H9 (cell line): ENCODE results near the gene TMEM272. TPM values are rescaled to one million over a fixed set of nuclear protein-coding genes. Genes with fewer than 3 reads are reported as not detected.

Source experiments
- DNase-seq: peaks from one replicate; pipeline ENCODE4 v3.0.0-alpha.2; 2017
- H2AFZ ChIP-seq: one replicate; pipeline ENCODE4 v1.6.1; 2013; ENCODE audit warnings: mild to moderate bottlenecking, low read length, control low read depth, moderate library complexity
- H2AK5ac ChIP-seq: 2 replicates; pipeline ENCODE4 v1.6.1; 2013; ENCODE audit warnings: low read length, control low read depth, mixed read lengths; ENCODE audit not compliant: insufficient read length
- H2BK120ac ChIP-seq: one replicate; pipeline ENCODE4 v1.6.1; 2013; ENCODE audit warnings: low read depth, mild to moderate bottlenecking, low read length, control low read depth, inconsistent platforms; ENCODE audit not compliant: poor library complexity, severe bottlenecking
- H2BK12ac ChIP-seq: 2 replicates; pipeline ENCODE4 v1.6.1; 2013; ENCODE audit warnings: low read length, control low read depth, mixed read lengths, low read depth; ENCODE audit not compliant: insufficient read length
- H2BK15ac ChIP-seq: 2 replicates; pipeline ENCODE4 v1.6.1; 2013; ENCODE audit warnings: low read depth, low read length, control low read depth
- H2BK20ac ChIP-seq: one replicate; pipeline ENCODE4 v1.6.1; 2013; ENCODE audit warnings: low read depth, mild to moderate bottlenecking, low read length, control low read depth, inconsistent platforms; ENCODE audit not compliant: poor library complexity, severe bottlenecking
- H2BK5ac ChIP-seq: 2 replicates; pipeline ENCODE4 v1.6.1; 2013; ENCODE audit warnings: low read length, control low read depth, mixed read lengths; ENCODE audit not compliant: insufficient read length
- H3K14ac ChIP-seq: 2 replicates; pipeline ENCODE4 v1.6.1; 2013; ENCODE audit warnings: low read length, control low read depth; ENCODE audit not compliant: insufficient read depth
- H3K18ac ChIP-seq: 2 replicates; pipeline ENCODE4 v1.6.1; 2013; ENCODE audit warnings: low read depth, mild to moderate bottlenecking, mixed read lengths, low read length, control low read depth; ENCODE audit not compliant: insufficient read length
- H3K23ac ChIP-seq: 2 replicates; pipeline ENCODE4 v1.6.1; 2013; ENCODE audit warnings: low read length, control low read depth, mixed read lengths, low read depth; ENCODE audit not compliant: insufficient read length
- H3K23me2 ChIP-seq: 2 replicates; pipeline ENCODE4 v1.6.1; 2013; ENCODE audit warnings: low read depth, mild to moderate bottlenecking, mixed read lengths, low read length, control low read depth; ENCODE audit not compliant: insufficient read length, poor library complexity, severe bottlenecking
- H3K27ac ChIP-seq: 2 replicates; pipeline ENCODE4 v1.5.1; 2013; ENCODE audit warnings: low read length, control low read depth, mixed read lengths, low read depth; ENCODE audit not compliant: insufficient read length
- H3K27me3 ChIP-seq: 2 replicates; pipeline ENCODE4 v1.6.1; 2013; ENCODE audit warnings: low read length, control low read depth, inconsistent platforms; ENCODE audit not compliant: insufficient read depth
- H3K4ac ChIP-seq: 2 replicates; pipeline ENCODE4 v1.6.1; 2013; ENCODE audit warnings: low read depth, mild to moderate bottlenecking, control low read depth, inconsistent platforms, low read length, moderate library complexity
- H3K4me1 ChIP-seq: 2 replicates; pipeline ENCODE4 v1.6.1; 2013; ENCODE audit warnings: low read length, control low read depth, inconsistent platforms; ENCODE audit not compliant: insufficient read depth
- H3K4me2 ChIP-seq: 2 replicates; pipeline ENCODE4 v1.6.1; 2013; ENCODE audit warnings: low read length, control low read depth, mixed read lengths; ENCODE audit not compliant: insufficient read length, insufficient read depth
- H3K56ac ChIP-seq: 2 replicates; pipeline ENCODE4 v1.6.1; 2013; ENCODE audit warnings: low read depth, mild to moderate bottlenecking, mixed read lengths, low read length, control low read depth; ENCODE audit not compliant: insufficient read length
- H3K79me1 ChIP-seq: 2 replicates; pipeline ENCODE4 v1.6.1; 2013; ENCODE audit warnings: low read depth, mild to moderate bottlenecking, moderate library complexity, low read length, control low read depth, inconsistent platforms; ENCODE audit not compliant: insufficient read depth, poor library complexity, severe bottlenecking
- H3K79me2 ChIP-seq: 2 replicates; pipeline ENCODE4 v1.6.1; 2013; ENCODE audit warnings: low read length, control low read depth, inconsistent platforms; ENCODE audit not compliant: insufficient read depth
- H3K9ac ChIP-seq: 2 replicates; pipeline ENCODE4 v1.6.1; 2013; ENCODE audit warnings: low read length, control low read depth, mixed read lengths; ENCODE audit not compliant: insufficient read length; ENCODE audit errors: extremely low read depth
- H3K9me3 ChIP-seq: one replicate; pipeline ENCODE4 v1.6.1; 2013; ENCODE audit warnings: low read depth, low read length, inconsistent platforms; ENCODE audit not compliant: control insufficient read depth
- H3T11ph ChIP-seq: one replicate; pipeline ENCODE4 v1.6.1; 2013; ENCODE audit warnings: mild to moderate bottlenecking, low read length, control low read depth, inconsistent platforms
- H4K20me1 ChIP-seq: one replicate; pipeline ENCODE4 v1.6.1; 2013; ENCODE audit not compliant: control insufficient read depth, insufficient read length, insufficient read depth
- H4K5ac ChIP-seq: 2 replicates; pipeline ENCODE4 v1.6.1; 2013; ENCODE audit warnings: low read depth, mild to moderate bottlenecking, mixed read lengths, low read length, control low read depth; ENCODE audit not compliant: insufficient read length
- H4K8ac ChIP-seq: replicated peaks from 2 replicates; pipeline ENCODE4 v1.6.1; 2013; ENCODE audit warnings: low read length, control low read depth, mixed read lengths, low read depth; ENCODE audit not compliant: insufficient read length
- H4K91ac ChIP-seq: 2 replicates; pipeline ENCODE4 v1.6.1; 2013; ENCODE audit warnings: low read depth, mild to moderate bottlenecking, moderate library complexity, mixed read lengths, low read length, control low read depth; ENCODE audit not compliant: insufficient read length
- H3K27ac Mint-ChIP-seq, 3 experiments: 2 replicates in 2 of 3; 3 replicates in 1 of 3; pipeline ENCODE4 v1.8.0; 2020 to 2021; ENCODE audit warnings: mixed read lengths in 3 of 3, mild to moderate bottlenecking in 1 of 3, moderate library complexity in 1 of 3
- H3K27me3 Mint-ChIP-seq: 2 replicates; pipeline ENCODE4 v1.8.0; 2021; ENCODE audit warnings: low read depth, mild to moderate bottlenecking, moderate library complexity, mixed read lengths
- H3K36me3 Mint-ChIP-seq, 3 experiments: 2 replicates in 2 of 3; 3 replicates in 1 of 3; pipeline ENCODE4 v1.8.0; 2020 to 2021; ENCODE audit warnings: low read depth in 3 of 3, mixed read lengths in 3 of 3; ENCODE audit not compliant: insufficient read depth in 1 of 3
- H3K4me1 Mint-ChIP-seq, 2 experiments: 2 replicates each; pipeline ENCODE4 v1.8.0; 2020; ENCODE audit warnings: mixed read lengths in 2 of 2
- H3K4me3 Mint-ChIP-seq, 2 experiments: 2 replicates in 1 of 2; 3 replicates in 1 of 2; pipeline ENCODE4 v1.8.0; 2020 to 2021; ENCODE audit warnings: mild to moderate bottlenecking in 2 of 2, mixed read lengths in 2 of 2, moderate library complexity in 1 of 2
- H3K9me3 Mint-ChIP-seq, 2 experiments: 2 replicates in 1 of 2; 3 replicates in 1 of 2; pipeline ENCODE4 v1.8.0; 2020; ENCODE audit warnings: mild to moderate bottlenecking in 2 of 2, mixed read lengths in 2 of 2, moderate library complexity in 1 of 2
- CTCF ChIP-seq: fragments of 200-600 bp; sonication (generic); conservative IDR thresholded peaks from 3 replicates; pipeline ENCODE4 v1.8.0; 2021; ENCODE audit warnings: antibody characterized with exemption, mild to moderate bottlenecking
- WGBS: extraction: QIAGEN DNeasy Blood & Tissue Kit; methylation state at CpG from one replicate; pipeline ENCODE4 v1.1.7; 2013; ENCODE audit warnings: missing lambda C conversion rate, low lambda C conversion rate, mixed read lengths; ENCODE audit not compliant: insufficient read length; ENCODE audit errors: extremely low coverage; 5-methylcytosine and 5-hydroxymethylcytosine counted together
- total RNA-seq: library from RNA; stranded (reverse); gene quantifications from 2 replicates; pipeline ENCODE4 v1.2.1, GENCODE V29; 2021

The TMEM272 gene
- total RNA-seq, 1 experiment from 2014 or later: not detected

- no peaks in the 10 kb centered on the region for H3K9me3 ChIP-seq
- peaks cover 4% of the 10 kb centered on the region for H3K23me2 ChIP-seq
- no peak overlapping the region for H3K18ac ChIP-seq
- 0 out of 2 replicates have a peak overlapping the region, but pooled peaks have one; percentile 1 for H3K14ac ChIP-seq
- H2AK5ac ChIP-seq: no peak overlapping the region
- no peak overlapping the region for H4K91ac ChIP-seq
- H3K56ac ChIP-seq: no peak overlapping the region
- peaks cover 37 to 40% of the 10 kb centered on the region in 2 experiments for H3K4me1 Mint-ChIP-seq
- no peak overlapping the region for H2BK5ac ChIP-seq
- peaks cover 2% of the 10 kb centered on the region for H3K27me3 Mint-ChIP-seq
- WGBS: no CpG with 5 or more reads among the region's 3 CpGs
- no peak overlapping the region for H2BK20ac ChIP-seq
- H2BK15ac ChIP-seq: no peak overlapping the region; the same call in 1 of the 2 replicates
- H3K27ac Mint-ChIP-seq: peak overlapping the region in 1 of 3 experiments; percentile 33; a peak in 1 of 7 replicates
- no peaks in the 10 kb centered on the region for H3K79me2 ChIP-seq
- no peak overlapping the region for H2BK12ac ChIP-seq
- H3K9me3 Mint-ChIP-seq: no peaks in the 10 kb centered on the region
- H4K5ac ChIP-seq: no peak overlapping the region
- TF ChIP-seq CTCF: no peak
- H3K4me1 ChIP-seq: peaks cover 6% of the 10 kb centered on the region; the same call in 1 of the 2 replicates
- H2BK120ac ChIP-seq: no peak overlapping the region
- no peak overlapping the region for H3K9ac ChIP-seq
- no peak overlapping the region for H3T11ph ChIP-seq
- H3K36me3 Mint-ChIP-seq: no peaks in the 10 kb centered on the region
- no peak overlapping the region for H3K4me3 Mint-ChIP-seq
- no peak overlapping the region for H2AFZ ChIP-seq
- no peak overlapping the region for H3K4me2 ChIP-seq
- H4K20me1 ChIP-seq: no peaks in the 10 kb centered on the region
- DNase-seq: no peak
- H3K27ac ChIP-seq: no peak overlapping the region
- peaks cover 2% of the 10 kb centered on the region; the same call in 1 of the 2 replicates for H3K27me3 ChIP-seq
- no peak overlapping the region for H3K4ac ChIP-seq
- H4K8ac ChIP-seq: no peak overlapping the region
- H3K23ac ChIP-seq: no peak overlapping the region
- no peaks in the 10 kb centered on the region for H3K79me1 ChIP-seq
Measured at GRCh38 chr13:51819544-51819943, 25.4 kb downstream of the TMEM272 start.
